HCT116 (cell line): ENCODE data around the gene MYO7B.

Experiments used
- ELF1 ChIP-seq: IDR thresholded peaks from 2 replicates; pipeline ENCODE4 v1.6.1; 2012; ENCODE audit warnings: low read depth, borderline replicate concordance
- EZH2 ChIP-seq: fragments of 200-600 bp; sonication (generic); IDR thresholded peaks from 2 replicates; pipeline ENCODE4 v1.6.1; 2017; ENCODE audit warnings: antibody characterized with exemption, mixed run types
- EZH2phosphoT487 ChIP-seq: fragments of 200-600 bp; IDR thresholded peaks from 2 replicates; pipeline ENCODE4 v1.6.1; 2018; ENCODE audit warnings: antibody characterized with exemption, borderline replicate concordance
- POLR2A ChIP-seq: IDR thresholded peaks from 2 replicates; pipeline ENCODE4 v1.7.0; 2011; ENCODE audit warnings: borderline replicate concordance; ENCODE audit not compliant: insufficient read depth, insufficient read length; ENCODE audit errors: extremely low read depth
- REST ChIP-seq: IDR thresholded peaks from 2 replicates; pipeline ENCODE4 v1.6.1; 2012; ENCODE audit warnings: low read depth
- SRF ChIP-seq: IDR thresholded peaks from 2 replicates; pipeline ENCODE4 v1.6.1; 2012; ENCODE audit warnings: low read depth
- YY1 ChIP-seq: IDR thresholded peaks from 2 replicates; pipeline ENCODE4 v1.6.1; 2011; ENCODE audit warnings: low read length, low read depth, moderate library complexity, mild to moderate bottlenecking; ENCODE audit not compliant: insufficient replicate concordance; ENCODE audit errors: extremely low read depth
- TF ChIP-seq, protein P1 (sequence below), 3 experiments: fragments of 200-600 bp in 1 of 3; sonication (generic) in 1 of 3; IDR thresholded peaks in 2 of 3; conservative IDR thresholded peaks in 1 of 3; 2 replicates each; pipeline ENCODE4 v1.5.1; 2012 to 2017; ENCODE audit warnings: low read depth in 2 of 3, low read length in 2 of 3, antibody characterized with exemption in 1 of 3, borderline replicate concordance in 1 of 3, control low read depth in 1 of 3, mild to moderate bottlenecking in 1 of 3, mixed read lengths in 1 of 3, mixed run types in 1 of 3, moderate library complexity in 1 of 3; ENCODE audit not compliant: insufficient read depth in 1 of 3
- TF ChIP-seq, protein P2 (sequence below): IDR thresholded peaks from 2 replicates; pipeline ENCODE4 v1.6.1; 2012

DNA sequence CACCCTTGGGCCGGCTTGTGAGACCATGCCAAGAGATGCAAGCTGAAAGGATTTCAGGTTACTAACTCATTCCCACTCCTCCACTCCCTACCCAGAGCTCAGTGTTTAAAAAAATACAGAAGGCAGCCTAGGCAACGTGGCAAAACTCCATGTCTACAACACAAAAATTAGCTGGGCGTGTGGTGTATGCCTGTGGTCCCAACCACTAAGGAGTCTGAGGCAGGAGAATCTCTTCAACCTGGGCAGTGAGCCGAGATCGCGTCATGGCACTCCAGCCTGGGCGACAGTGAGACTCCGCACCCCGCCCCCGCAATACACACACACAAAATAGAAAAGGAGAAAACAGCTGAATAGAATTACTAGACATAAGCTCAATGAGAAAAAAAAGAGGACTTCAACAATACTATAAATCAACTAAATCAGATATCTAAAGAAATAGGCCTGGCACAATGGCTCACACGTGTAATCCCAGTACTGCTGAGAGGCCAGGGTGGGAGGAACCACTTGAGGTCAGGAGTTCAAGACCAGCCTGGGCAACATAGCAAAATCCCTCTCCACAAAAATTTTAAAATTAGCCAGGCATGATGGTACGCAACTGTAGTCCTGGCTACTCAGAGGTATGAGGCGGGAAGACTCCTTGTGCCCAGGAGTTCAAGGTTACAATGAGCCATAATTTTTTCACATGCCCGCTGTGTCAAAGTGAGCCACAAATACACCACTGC is 19.3 kb upstream of the MYO7B start:
- TF ChIP-seq SRF (no peak), YY1 (no peak), EZH2 (no peak), REST (no peak), ELF1 (no peak), EZH2phosphoT487 (no peak), POLR2A (no peak)
- TF ChIP-seq, protein P1, sequence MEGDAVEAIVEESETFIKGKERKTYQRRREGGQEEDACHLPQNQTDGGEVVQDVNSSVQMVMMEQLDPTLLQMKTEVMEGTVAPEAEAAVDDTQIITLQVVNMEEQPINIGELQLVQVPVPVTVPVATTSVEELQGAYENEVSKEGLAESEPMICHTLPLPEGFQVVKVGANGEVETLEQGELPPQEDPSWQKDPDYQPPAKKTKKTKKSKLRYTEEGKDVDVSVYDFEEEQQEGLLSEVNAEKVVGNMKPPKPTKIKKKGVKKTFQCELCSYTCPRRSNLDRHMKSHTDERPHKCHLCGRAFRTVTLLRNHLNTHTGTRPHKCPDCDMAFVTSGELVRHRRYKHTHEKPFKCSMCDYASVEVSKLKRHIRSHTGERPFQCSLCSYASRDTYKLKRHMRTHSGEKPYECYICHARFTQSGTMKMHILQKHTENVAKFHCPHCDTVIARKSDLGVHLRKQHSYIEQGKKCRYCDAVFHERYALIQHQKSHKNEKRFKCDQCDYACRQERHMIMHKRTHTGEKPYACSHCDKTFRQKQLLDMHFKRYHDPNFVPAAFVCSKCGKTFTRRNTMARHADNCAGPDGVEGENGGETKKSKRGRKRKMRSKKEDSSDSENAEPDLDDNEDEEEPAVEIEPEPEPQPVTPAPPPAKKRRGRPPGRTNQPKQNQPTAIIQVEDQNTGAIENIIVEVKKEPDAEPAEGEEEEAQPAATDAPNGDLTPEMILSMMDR (IDR thresholded peaks at IDR 0.05 in 2 of 3, conservative IDR thresholded peaks at IDR 0.05 in 1 of 3; ENCODE audit: borderline replicate concordance in 1 of 3, insufficient read depth in 1 of 3, low read depth in 2 of 3, low read length in 2 of 3) = no peak
- TF ChIP-seq, protein P2, sequence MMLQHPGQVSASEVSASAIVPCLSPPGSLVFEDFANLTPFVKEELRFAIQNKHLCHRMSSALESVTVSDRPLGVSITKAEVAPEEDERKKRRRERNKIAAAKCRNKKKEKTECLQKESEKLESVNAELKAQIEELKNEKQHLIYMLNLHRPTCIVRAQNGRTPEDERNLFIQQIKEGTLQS = no peak
